HL-60/S4 treated with retinoic acid at 250 ng/mL for 4 days and 3 days (cell line): ENCODE data around the gene TMEM117.
"Not testable (repeated sequence)": the region's sequence is repeated elsewhere in the genome, so short reads cannot be mapped to it uniquely, and the experiment has no call there.

Source experiments
- in situ Hi-C: fragments of 300-500 bp; cut with MboI; formaldehyde crosslinking; loops from 2 replicates; pipeline ENCODE4 v1.7.0; 2022; ENCODE audit warnings: low sequenced_read_pairs

TMEM117 gene

DNA sequence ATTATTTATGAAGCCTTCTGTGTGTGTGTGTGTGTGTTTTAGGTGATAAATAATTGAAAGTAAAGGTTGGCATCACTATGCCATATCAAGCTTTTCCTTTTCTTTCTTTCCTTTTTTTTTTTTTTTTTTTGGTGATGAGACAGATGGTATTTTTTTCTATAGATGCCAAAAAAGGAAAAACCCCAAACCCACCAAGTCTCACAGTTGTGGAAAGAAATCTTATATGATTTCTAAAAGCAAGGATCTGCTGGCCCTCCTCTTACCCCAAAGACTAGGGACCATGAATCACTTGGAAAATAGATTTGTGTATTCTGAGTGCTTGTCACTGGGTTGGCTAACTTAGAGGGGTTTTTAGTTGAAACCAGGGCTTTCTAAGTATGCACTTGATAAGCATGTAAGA is 181.3 kb downstream of the TMEM117 start:
- in situ Hi-C loops, result no loop called here

DNA sequence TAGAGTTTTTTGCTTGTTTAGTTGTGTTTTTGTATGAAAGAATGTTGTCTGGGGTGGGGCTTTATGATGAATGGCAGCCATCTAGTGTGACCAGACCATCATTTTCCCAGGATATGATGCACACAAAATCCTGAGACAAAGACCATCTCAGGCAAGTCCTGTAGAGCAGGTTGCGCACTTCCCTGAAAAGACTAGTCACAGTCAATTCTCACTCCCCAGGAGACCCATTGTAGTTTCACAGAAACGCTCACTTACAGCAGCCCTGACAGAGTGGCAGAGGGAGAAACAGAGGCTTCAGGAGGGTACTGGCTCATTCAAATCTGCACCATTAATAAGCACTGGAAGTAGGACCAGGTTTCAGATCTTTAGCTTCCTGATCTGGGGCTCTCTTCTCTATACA is 183.2 kb downstream of the TMEM117 start:
- in situ Hi-C loops, result no loop called here

GRCh38 chr12:44020555-44020954 is 184.7 kb downstream of the TMEM117 start:
- in situ Hi-C loops, result no loop called here

GRCh38 chr12:44021471-44021971 is 185.6 kb downstream of the TMEM117 start:
- in situ Hi-C loops, result no loop called here

- in situ Hi-C loops, result no loop called here
These were observed 189.6 kb downstream of the TMEM117 start for GRCh38 chr12:44025499-44025898.

DNA sequence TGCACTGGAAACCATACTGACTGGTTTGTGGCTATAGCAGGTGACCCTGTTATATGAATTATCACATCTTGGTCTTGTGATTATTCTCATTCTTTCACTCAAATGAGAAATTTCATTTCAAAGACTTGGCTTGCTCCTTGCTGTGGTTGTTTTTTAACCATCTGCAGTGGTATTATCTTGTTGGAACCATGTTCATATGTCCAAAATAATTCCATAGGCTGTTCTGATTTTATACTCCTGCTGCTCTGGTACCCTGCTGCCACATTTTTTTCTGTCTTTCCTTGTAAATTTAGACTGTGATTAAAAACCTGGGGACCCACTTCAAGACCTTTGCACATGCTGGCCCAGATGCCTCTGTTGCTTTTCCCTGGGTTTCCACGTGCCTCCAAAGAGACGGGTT is 190.2 kb downstream of the TMEM117 start:
- in situ Hi-C loops, result no loop called here

DNA sequence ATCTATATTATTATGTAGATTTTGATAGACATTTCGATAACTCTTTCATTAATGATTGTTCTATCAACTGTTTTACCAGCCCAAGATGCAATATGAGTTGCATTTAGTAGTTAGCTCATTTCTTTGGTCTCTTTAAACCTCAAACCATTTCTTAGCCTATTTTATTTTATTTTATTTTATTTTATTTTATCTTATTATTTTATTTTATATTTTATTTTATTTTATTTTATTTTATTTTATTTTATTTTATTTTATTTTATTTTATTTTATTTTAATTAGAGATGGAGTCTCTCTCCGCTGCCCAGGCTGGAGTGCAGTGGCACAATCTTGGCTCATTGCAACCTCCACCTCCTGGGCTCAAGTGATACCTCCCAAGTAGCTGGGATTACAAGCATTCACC is 191.0 kb downstream of the TMEM117 start:
- in situ Hi-C loops, result not testable (repeated sequence)

GRCh38 chr12:44029194-44029593 is 193.3 kb downstream of the TMEM117 start:
- in situ Hi-C loops, result no loop called here

DNA sequence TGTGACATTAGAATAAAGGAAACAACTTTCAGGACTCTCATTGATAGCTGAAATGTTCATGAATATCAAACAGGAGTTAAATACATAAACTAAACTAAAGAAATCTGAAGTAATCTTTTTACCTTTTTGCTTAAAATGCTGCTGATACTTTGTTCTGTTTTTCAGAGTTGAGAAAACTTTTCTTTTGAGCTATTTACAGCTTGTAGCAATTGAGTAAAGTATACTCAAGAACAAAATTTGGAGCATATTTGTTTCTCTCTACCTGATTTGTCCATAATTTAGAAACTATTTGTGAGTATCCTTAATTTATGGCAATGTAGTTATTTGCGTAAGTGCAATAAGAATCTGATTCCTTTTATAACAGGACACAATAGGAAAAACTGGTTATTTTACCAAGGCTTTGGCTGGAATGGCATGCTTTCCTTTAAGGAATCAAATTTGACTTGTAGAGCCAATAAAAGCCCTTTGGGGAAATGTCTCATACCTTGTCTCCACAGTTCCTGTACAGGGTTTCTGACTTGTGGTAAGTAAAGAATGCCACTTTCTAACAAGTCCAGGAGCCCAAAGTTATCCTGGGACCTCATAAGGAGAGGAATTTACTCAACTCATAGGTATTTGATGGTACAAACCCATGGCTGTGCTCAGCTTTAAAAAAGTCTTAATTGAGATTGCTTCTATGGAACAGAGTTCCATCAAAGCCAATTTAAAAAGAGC is 195.7 kb downstream of the TMEM117 start:
- in situ Hi-C loops, result no loop called here

GRCh38 chr12:44034906-44035305 is 199.0 kb downstream of the TMEM117 start:
- in situ Hi-C loops, result no loop called here

GRCh38 chr12:44036875-44037443 is 201.1 kb downstream of the TMEM117 start:
- in situ Hi-C loops, result no loop called here

DNA sequence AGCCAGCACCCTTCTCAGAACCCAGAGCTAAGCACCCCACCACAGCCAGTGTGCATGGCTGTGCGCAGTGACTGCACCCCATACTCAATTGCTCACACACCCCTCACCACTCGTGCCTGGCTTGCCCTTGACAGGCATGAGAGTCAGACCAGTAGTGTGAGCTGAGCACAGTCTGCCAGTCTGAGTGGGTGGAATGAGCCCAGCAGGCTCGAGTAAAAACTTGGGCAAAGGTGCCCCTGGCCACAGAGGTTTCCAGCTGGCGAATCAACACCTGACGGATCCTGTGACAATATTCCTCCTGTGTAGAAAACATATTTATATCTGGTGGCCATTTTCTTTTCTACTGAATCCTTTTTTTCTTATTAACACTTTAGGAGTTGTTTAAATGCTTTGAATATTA is 202.5 kb downstream of the TMEM117 start:
- in situ Hi-C loops, result no loop called here

DNA sequence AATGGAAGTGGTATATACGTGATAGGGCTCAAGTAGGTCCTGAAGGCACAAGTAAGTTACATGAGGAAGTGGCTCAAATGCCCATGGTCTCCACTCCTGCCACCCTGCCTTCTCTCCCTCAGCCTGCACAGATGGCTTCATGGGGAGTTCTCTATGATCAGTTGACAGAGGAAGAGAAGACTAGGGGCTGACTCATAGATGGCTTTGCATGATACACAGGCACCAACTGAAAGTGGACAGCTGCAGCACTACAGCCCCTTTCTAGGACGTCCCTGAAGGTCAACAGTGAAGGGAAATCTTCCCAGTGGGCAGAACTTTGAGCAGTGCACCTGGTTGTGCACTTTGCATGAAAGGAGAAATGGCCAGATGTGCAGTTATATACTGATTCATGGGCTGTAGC is 208.6 kb downstream of the TMEM117 start:
- in situ Hi-C loops, result not testable (repeated sequence)

GRCh38 chr12:44046732-44047417 is 211.0 kb downstream of the TMEM117 start:
- in situ Hi-C loops, result no loop called here

DNA sequence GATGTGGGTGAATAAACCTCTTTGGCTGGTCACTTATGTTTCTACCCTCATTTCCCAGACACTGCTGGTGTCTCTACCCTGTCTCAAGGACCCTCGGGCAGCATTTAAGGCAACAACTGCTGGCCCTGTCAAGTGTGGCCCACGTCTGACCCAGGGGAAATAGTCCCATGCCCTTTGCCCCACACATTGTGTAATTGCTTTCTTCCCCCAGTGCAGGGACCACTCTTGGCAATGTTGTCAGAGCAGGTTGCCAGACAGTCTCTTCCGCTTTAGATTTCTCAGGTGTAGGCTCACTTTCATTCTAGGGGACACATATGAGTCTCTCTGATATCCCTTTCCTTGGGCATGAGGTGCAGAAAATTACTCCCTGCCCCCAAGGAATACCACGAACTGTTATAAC is 216.7 kb downstream of the TMEM117 start:
- in situ Hi-C loops, result no loop called here

GRCh38 chr12:44053549-44054127 is 217.8 kb downstream of the TMEM117 start:
- in situ Hi-C loops, result no loop called here

DNA sequence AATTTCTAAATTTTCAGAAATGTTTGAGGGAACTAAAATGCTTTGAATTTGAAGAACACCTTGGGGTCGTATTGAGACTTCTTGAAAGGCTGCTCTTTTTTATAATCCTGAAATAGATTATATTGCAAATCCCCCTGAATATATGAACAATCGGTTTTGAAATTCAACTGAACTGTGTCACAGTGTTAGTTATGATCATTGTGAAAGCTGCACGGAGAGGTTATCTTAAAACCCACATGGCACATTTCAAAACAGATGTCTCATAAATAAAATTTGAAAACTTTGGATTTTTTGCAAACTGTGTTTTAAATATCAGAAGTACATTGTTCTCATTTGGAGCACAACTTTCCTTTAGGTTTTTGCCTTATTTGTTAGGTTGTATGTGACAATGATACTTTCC is 218.4 kb downstream of the TMEM117 start:
- in situ Hi-C loops, result no loop called here

DNA sequence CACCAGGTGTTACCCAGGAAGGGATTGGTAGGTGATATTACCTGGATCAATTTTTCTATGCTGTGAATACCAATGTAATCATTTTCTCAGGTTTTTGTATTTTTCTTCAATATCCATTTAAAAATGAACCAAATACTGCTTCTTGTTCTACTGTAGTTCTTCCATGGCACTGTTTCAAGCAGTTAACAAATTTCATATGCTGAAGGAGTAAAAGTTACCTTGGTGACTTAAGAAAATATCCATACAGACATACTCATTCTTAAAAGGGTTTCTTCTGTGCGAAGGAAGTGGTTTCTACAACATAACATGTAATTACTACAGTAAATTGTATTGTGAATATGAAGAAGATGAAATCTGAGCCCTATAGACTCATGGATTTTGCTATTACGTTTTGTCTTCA is 222.5 kb downstream of the TMEM117 start:
- in situ Hi-C loops, result no loop called here

GRCh38 chr12:44059476-44059875 is 223.6 kb downstream of the TMEM117 start:
- in situ Hi-C loops, result no loop called here

- in situ Hi-C loops, result no loop called here
These were observed 227.8 kb downstream of the TMEM117 start for GRCh38 chr12:44063671-44064070.

DNA sequence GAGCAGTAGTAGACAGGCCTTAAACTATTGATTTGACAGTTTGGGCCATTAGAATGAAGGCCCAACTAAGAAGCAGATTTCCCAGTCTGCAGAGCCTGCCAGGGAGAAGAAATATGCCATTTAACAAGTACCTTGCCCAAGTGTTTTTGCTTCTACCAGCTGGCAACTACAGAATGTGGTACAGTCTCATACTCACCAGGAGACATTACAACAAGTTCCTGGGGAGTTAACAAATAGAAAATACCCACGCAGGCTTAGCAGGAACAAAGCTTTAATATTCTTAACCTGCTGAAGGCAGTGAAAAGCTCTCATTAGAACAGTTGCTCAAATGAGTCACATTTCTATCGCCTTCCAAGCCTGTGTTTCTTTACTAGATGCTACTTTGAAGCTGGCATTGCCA is 241.0 kb downstream of the TMEM117 start:
- in situ Hi-C loops, result no loop called here

- in situ Hi-C loops, result no loop called here
These were observed 241.4 kb downstream of the TMEM117 start for GRCh38 chr12:44077294-44077693.
